ENCODE results near the gene LDHA. TPM values are rescaled to one million over a fixed set of nuclear protein-coding genes. Genes with fewer than 3 reads are reported as not detected.

The LDHA gene
- total and polyA plus RNA-seq, 9 of the 15 experiments (the other 6 are each of a cell fraction or from before 2014, with no cell fraction given), result 535 to 3,001 (median 926) TPM

- TF ChIP-seq CBX1 (IDR thresholded peaks at IDR 0.05; ENCODE audit: low read depth) (no peak), DPF2 (IDR thresholded peaks at IDR 0.05) (no peak), ZBED1 (IDR thresholded peaks at IDR 0.05) (no peak; the same call in 1 of the 2 replicates), KLF13 (tag; IDR thresholded peaks at IDR 0.05; ENCODE audit: borderline replicate concordance, low read depth) (peak; percentile 74; the same call in 1 of the 2 replicates), ZNF76 (CRISPR knock-in tag; IDR thresholded peaks at IDR 0.05; ENCODE audit: borderline replicate concordance) (no peak), FOXP4 (CRISPR knock-in tag; IDR thresholded peaks at IDR 0.05; ENCODE audit: borderline replicate concordance) (no peak), ZNF217 (CRISPR knock-in tag; IDR thresholded peaks at IDR 0.05) (no peak), ZNF318 (IDR thresholded peaks at IDR 0.05; ENCODE audit: borderline replicate concordance in 1 of 2, low read depth in 1 of 2) (no peak), RNF2 (IDR thresholded peaks at IDR 0.05) (no peak), ZNF77 (CRISPR knock-in tag; IDR thresholded peaks at IDR 0.05) (no peak), DMBX1 (CRISPR knock-in tag; IDR thresholded peaks at IDR 0.05; ENCODE audit: borderline replicate concordance) (no peak), CREM (IDR thresholded peaks at IDR 0.05; ENCODE audit: low read depth) (no peak), CLOCK (CRISPR knock-in tag; IDR thresholded peaks at IDR 0.05; ENCODE audit: borderline replicate concordance) (no peak), ZFP1 (CRISPR knock-in tag; IDR thresholded peaks at IDR 0.05) (no peak)
These were observed 1.6 kb downstream of the LDHA start (continued) for GRCh38 chr11:18395735-18396504.
